BLaER1 (cell line): ENCODE measurements around the gene GDPGP1.

ENCODE experiments used
- H3K27ac ChIP-seq: shearing (Covaris generic); formaldehyde crosslinking; 2 replicates; pipeline ENCODE4 v1.8.1; 2022
- H3K27me3 ChIP-seq: shearing (Covaris generic); formaldehyde crosslinking; 2 replicates; pipeline ENCODE4 v1.8.1; 2022
- H3K36me3 ChIP-seq: shearing (Covaris generic); formaldehyde crosslinking; 2 replicates; pipeline ENCODE4 v1.8.1; 2022
- H3K4me1 ChIP-seq: shearing (Covaris generic); formaldehyde crosslinking; 2 replicates; pipeline ENCODE4 v1.8.1; 2022
- H3K4me2 ChIP-seq: shearing (Covaris generic); formaldehyde crosslinking; 2 replicates; pipeline ENCODE4 v1.8.1; 2022
- H3K4me3 ChIP-seq: shearing (Covaris generic); formaldehyde crosslinking; 2 replicates; pipeline ENCODE4 v1.8.1; 2022
- H3K9ac ChIP-seq: shearing (Covaris generic); formaldehyde crosslinking; 2 replicates; pipeline ENCODE4 v1.8.1; 2022
- H3K9me3 ChIP-seq: shearing (Covaris generic); formaldehyde crosslinking; 2 replicates; pipeline ENCODE4 v1.8.1; 2022
- H4K20me1 ChIP-seq: shearing (Covaris generic); formaldehyde crosslinking; 2 replicates; pipeline ENCODE4 v1.8.1; 2022
- Cebpa-rat ChIP-seq: shearing (Covaris generic); IDR thresholded peaks from 2 replicates; pipeline ENCODE4 v1.8.1; 2022

GDPGP1 gene

GRCh38 chr15:90191794-90192509 lies 42.1 kb upstream of the GDPGP1 start:
- Histone ChIP-seq H3K9ac (peak overlapping the region; percentile 91), H3K36me3 (no peaks in the 10 kb centered on the region), H3K4me2 (peak overlapping the region; percentile 97), H3K9me3 (no peaks in the 10 kb centered on the region), H3K27me3 (no peaks in the 10 kb centered on the region), H3K4me1 (peaks cover 84% of the 10 kb centered on the region), H4K20me1 (no peaks in the 10 kb centered on the region), H3K4me3 (peak overlapping the region; percentile 53), H3K27ac (peak overlapping the region; percentile 98)
- no peak for TF ChIP-seq Cebpa-rat

- Histone ChIP-seq H3K36me3 (no peaks in the 10 kb centered on the region), H3K4me1 (peaks cover 71% of the 10 kb centered on the region), H3K4me2 (peak overlapping the region; percentile 97), H3K27me3 (no peaks in the 10 kb centered on the region), H3K4me3 (peak overlapping the region; percentile 53), H3K27ac (peak overlapping the region; percentile 98), H4K20me1 (no peaks in the 10 kb centered on the region), H3K9me3 (no peaks in the 10 kb centered on the region), H3K9ac (peak overlapping the region; percentile 91)
- no peak for TF ChIP-seq Cebpa-rat
These were observed 40.8 kb upstream of the GDPGP1 start for GRCh38 chr15:90192961-90193786.

- Histone ChIP-seq H3K36me3 (no peaks in the 10 kb centered on the region), H3K27me3 (no peaks in the 10 kb centered on the region), H3K27ac (no peak overlapping the region), H3K9me3 (no peaks in the 10 kb centered on the region), H3K4me3 (no peak overlapping the region), H3K9ac (no peak overlapping the region), H4K20me1 (no peaks in the 10 kb centered on the region), H3K4me2 (peak overlapping the region; percentile 97; the same call in 1 of the 2 replicates), H3K4me1 (peaks cover 57% of the 10 kb centered on the region)
- TF ChIP-seq Cebpa-rat = no peak
These were observed 39.4 kb upstream of the GDPGP1 start for GRCh38 chr15:90194655-90195054.

- Histone ChIP-seq H3K4me1 (peaks cover 50% of the 10 kb centered on the region), H3K9ac (peak overlapping the region; percentile 84), H3K27me3 (no peaks in the 10 kb centered on the region), H3K9me3 (no peaks in the 10 kb centered on the region), H3K4me2 (peak overlapping the region; percentile 99), H3K27ac (peak overlapping the region; percentile 88), H3K4me3 (peak overlapping the region; percentile 86), H4K20me1 (peaks cover 41% of the 10 kb centered on the region), H3K36me3 (peaks cover 11% of the 10 kb centered on the region; the same call in 1 of the 2 replicates)
- no peak for TF ChIP-seq Cebpa-rat
These were observed 33.4 kb upstream of the GDPGP1 start for GRCh38 chr15:90200534-90201129.

GRCh38 chr15:90201130-90201943 lies 32.7 kb upstream of the GDPGP1 start, which contains the start of gene SEMA4B:
SEMA4B (plus strand) TSS chr15:90201330; CDS start chr15:90201579, 249 bp downstream.
- peaks cover 56% of the 10 kb centered on the region for H3K4me1 ChIP-seq
- peak within 1 kb of the TSS; percentile 99 for H3K4me2 ChIP-seq
- no peaks in the 10 kb centered on the region for H3K27me3 ChIP-seq
- peak within 1 kb of the TSS; percentile 84 for H3K9ac ChIP-seq
- peak within 1 kb of the TSS; percentile 88 for H3K27ac ChIP-seq
- H3K4me3 ChIP-seq = peak within 1 kb of the TSS; percentile 86
- H3K9me3 ChIP-seq = no peaks in the 10 kb centered on the region
- H3K36me3 ChIP-seq = peaks cover 17% of the 10 kb centered on the region
- no peak for TF ChIP-seq Cebpa-rat
- peaks cover 44% of the 10 kb centered on the region for H4K20me1 ChIP-seq

GRCh38 chr15:90201944-90202375 lies 32.0 kb upstream of the GDPGP1 start:
- peak overlapping the region; percentile 84 for H3K9ac ChIP-seq
- H3K4me2 ChIP-seq = peak overlapping the region; percentile 99
- no peak for TF ChIP-seq Cebpa-rat
- peaks cover 24% of the 10 kb centered on the region for H3K36me3 ChIP-seq
- peak overlapping the region; percentile 86 for H3K4me3 ChIP-seq
- H3K9me3 ChIP-seq = no peaks in the 10 kb centered on the region
- H3K27me3 ChIP-seq = no peaks in the 10 kb centered on the region
- peaks cover 59% of the 10 kb centered on the region for H3K4me1 ChIP-seq
- peak overlapping the region; percentile 88 for H3K27ac ChIP-seq
- peaks cover 44% of the 10 kb centered on the region for H4K20me1 ChIP-seq

GRCh38 chr15:90202929-90203328 lies 31.1 kb upstream of the GDPGP1 start:
- Histone ChIP-seq H3K27ac (no peak overlapping the region), H3K4me2 (peak overlapping the region; percentile 99), H3K9me3 (no peaks in the 10 kb centered on the region), H3K27me3 (no peaks in the 10 kb centered on the region), H3K9ac (peak overlapping the region; percentile 84; the same call in 1 of the 2 replicates), H4K20me1 (peaks cover 44% of the 10 kb centered on the region), H3K4me3 (peak overlapping the region; percentile 86; the same call in 1 of the 2 replicates), H3K4me1 (peaks cover 59% of the 10 kb centered on the region), H3K36me3 (peaks cover 33% of the 10 kb centered on the region)
- no peak for TF ChIP-seq Cebpa-rat

GRCh38 chr15:90203473-90203872 lies 30.5 kb upstream of the GDPGP1 start:
- Histone ChIP-seq H3K4me3 (no peak overlapping the region), H3K4me1 (peaks cover 59% of the 10 kb centered on the region), H3K27me3 (no peaks in the 10 kb centered on the region), H3K36me3 (peaks cover 34% of the 10 kb centered on the region), H3K27ac (no peak overlapping the region), H3K9ac (peak overlapping the region; percentile 84; the same call in 1 of the 2 replicates), H4K20me1 (peaks cover 44% of the 10 kb centered on the region), H3K4me2 (peak overlapping the region; percentile 99), H3K9me3 (no peaks in the 10 kb centered on the region)
- TF ChIP-seq Cebpa-rat = no peak

- peaks cover 35% of the 10 kb centered on the region for H3K36me3 ChIP-seq
These were observed 30.1 kb upstream of the GDPGP1 start for GRCh38 chr15:90203922-90204321.

More at GRCh38 chr15:90203922-90204321, 30.1 kb upstream of the GDPGP1 start:
- no peak for TF ChIP-seq Cebpa-rat
- H3K9ac ChIP-seq = no peak overlapping the region
- H3K27me3 ChIP-seq = no peaks in the 10 kb centered on the region
- H4K20me1 ChIP-seq = peaks cover 44% of the 10 kb centered on the region
- peaks cover 61% of the 10 kb centered on the region for H3K4me1 ChIP-seq
- no peaks in the 10 kb centered on the region for H3K9me3 ChIP-seq
- no peak overlapping the region for H3K27ac ChIP-seq
- peak overlapping the region; percentile 99 for H3K4me2 ChIP-seq
- no peak overlapping the region for H3K4me3 ChIP-seq
